NCI-H146 treated with DMSO at 0.1 percent for 48 hours (cell line): Measurements from ENCODE around the gene CCIN.
"Not testable (repeated sequence)": the region's sequence is repeated elsewhere in the genome, so short reads cannot be mapped to it uniquely, and the experiment has no call there.

ENCODE experiments used
- DNase-seq: peaks from one replicate; lab custom pipeline; 2025; ENCODE audit not compliant: unreplicated experiment; lab: John Stamatoyannopoulos, UW

The CCIN gene

GRCh38 chr9:36169166-36169565 lies at the start of gene CCIN:
CCIN (plus strand) TSS chr9:36169388; CDS start chr9:36169503, 115 bp downstream.
- no peak for DNase-seq

GRCh38 chr9:36119476-36119875 lies 49.7 kb upstream of the CCIN start:
- DNase-seq: no peak

GRCh38 chr9:36120705-36121104 lies 48.5 kb upstream of the CCIN start:
- DNase-seq: no peak

GRCh38 chr9:36121971-36122370 lies 47.2 kb upstream of the CCIN start:
- DNase-seq: no peak

- DNase-seq: no peak
These were observed 45.7 kb upstream of the CCIN start for GRCh38 chr9:36123515-36123914.

GRCh38 chr9:36125062-36125855 lies 43.9 kb upstream of the CCIN start:
- DNase-seq: no peak

GRCh38 chr9:36126016-36126730 lies 43.0 kb upstream of the CCIN start:
- DNase-seq: no peak

- no peak for DNase-seq
These were observed 41.4 kb upstream of the CCIN start for GRCh38 chr9:36127652-36128244.

- no peak for DNase-seq
These were observed 40.8 kb upstream of the CCIN start for GRCh38 chr9:36128349-36128748.

GRCh38 chr9:36129139-36129538 lies 40.0 kb upstream of the CCIN start:
- DNase-seq: no peak

GRCh38 chr9:36131666-36132065 lies 37.5 kb upstream of the CCIN start:
- not testable (repeated sequence) for DNase-seq

GRCh38 chr9:36132086-36132485 lies 37.1 kb upstream of the CCIN start:
- DNase-seq: no peak

- no peak for DNase-seq
These were observed 34.3 kb upstream of the CCIN start for GRCh38 chr9:36134761-36135505.

- DNase-seq: no peak
These were observed 33.4 kb upstream of the CCIN start for GRCh38 chr9:36135741-36136271.

- DNase-seq: no peak
These were observed 32.8 kb upstream of the CCIN start, which contains the start of gene GLIPR2 for GRCh38 chr9:36136272-36136893. GLIPR2 (plus strand) TSS chr9:36136733; CDS start chr9:36136779, 46 bp downstream.

GRCh38 chr9:36136894-36137391 lies 32.2 kb upstream of the CCIN start:
- DNase-seq: no peak

GRCh38 chr9:36137392-36138004 lies 31.7 kb upstream of the CCIN start:
- DNase-seq: no peak

- no peak for DNase-seq
These were observed 30.7 kb upstream of the CCIN start for GRCh38 chr9:36138496-36138895.

GRCh38 chr9:36138901-36139300 lies 30.3 kb upstream of the CCIN start:
- DNase-seq: no peak
